ENCODE data around the gene MFGE8.

DNA sequence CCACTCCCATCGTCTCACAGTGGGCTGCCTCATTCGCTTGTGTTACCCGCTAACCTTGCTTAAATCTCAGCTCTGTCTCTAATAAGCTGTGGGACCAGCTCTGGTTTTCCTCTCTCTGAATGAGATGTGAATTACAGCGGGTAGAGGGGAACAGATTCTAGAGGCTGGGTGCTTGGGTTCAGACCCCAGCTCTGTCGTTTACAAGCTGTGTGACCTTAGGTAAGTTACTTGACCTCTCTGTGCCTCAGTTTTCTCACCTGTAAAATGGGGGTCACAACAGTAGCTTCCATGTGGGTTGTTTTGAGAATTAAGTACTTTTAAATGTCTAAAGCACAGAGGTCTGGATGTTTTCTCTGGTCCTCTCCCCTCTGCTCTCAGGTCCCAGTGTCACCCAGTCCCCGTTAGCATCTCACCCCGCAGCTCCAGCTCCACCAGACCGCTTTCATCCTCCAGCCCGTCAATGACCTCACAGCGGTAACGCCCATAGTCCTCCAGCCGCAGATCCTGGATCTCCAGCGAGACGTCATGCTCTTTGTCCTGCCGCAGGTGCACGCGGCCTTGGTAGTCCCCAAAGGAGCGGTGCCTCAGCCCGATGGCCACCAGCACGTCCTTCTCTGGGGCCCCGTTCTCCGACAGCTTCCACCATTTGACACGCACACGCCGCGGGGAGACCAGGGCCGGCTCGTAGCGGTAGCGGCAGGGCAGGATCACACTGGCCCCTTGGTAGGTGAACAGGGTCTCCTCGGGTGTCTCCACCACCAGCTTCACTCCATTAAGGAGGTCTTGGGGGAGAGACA, 32.0 kb downstream of the MFGE8 start:
- TF ChIP-seq TAF1 (IDR thresholded peaks at IDR 0.05; ENCODE audit: low read depth) (no peak), POLR2AphosphoS5 (IDR thresholded peaks at IDR 0.05) (no peak)
- TF ChIP-seq, protein P1, sequence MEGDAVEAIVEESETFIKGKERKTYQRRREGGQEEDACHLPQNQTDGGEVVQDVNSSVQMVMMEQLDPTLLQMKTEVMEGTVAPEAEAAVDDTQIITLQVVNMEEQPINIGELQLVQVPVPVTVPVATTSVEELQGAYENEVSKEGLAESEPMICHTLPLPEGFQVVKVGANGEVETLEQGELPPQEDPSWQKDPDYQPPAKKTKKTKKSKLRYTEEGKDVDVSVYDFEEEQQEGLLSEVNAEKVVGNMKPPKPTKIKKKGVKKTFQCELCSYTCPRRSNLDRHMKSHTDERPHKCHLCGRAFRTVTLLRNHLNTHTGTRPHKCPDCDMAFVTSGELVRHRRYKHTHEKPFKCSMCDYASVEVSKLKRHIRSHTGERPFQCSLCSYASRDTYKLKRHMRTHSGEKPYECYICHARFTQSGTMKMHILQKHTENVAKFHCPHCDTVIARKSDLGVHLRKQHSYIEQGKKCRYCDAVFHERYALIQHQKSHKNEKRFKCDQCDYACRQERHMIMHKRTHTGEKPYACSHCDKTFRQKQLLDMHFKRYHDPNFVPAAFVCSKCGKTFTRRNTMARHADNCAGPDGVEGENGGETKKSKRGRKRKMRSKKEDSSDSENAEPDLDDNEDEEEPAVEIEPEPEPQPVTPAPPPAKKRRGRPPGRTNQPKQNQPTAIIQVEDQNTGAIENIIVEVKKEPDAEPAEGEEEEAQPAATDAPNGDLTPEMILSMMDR (IDR thresholded peaks at IDR 0.05; ENCODE audit: poor library complexity, severe bottlenecking): no peak
